Measurements from ENCODE around the gene JPH4. TPM values are rescaled to one million over a fixed set of nuclear protein-coding genes. Genes with fewer than 3 reads are reported as not detected.

Gene JPH4
- total RNA-seq, 1 donor from 2014 or later, result 0.09 TPM

- Mint-ChIP-seq H3K9me3 (no peaks in the 10 kb centered on the region), H3K4me3 (ENCODE audit: low read depth) (no peak overlapping the region), H3K4me1 (ENCODE audit: low read depth) (no peaks in the 10 kb centered on the region), H3K27ac (no peak overlapping the region), H3K36me3 (ENCODE audit: low read depth) (no peaks in the 10 kb centered on the region), H3K27me3 (ENCODE audit: low read depth) (peaks cover 27% of the 10 kb centered on the region)
- no peak for DNase-seq (ENCODE audit: low spot score)
- intact Hi-C loops (cut with micrococcal nuclease), result no loop called here
Observed at GRCh38 chr14:23582906-23583760, 4.5 kb upstream of the JPH4 start.

GRCh38 chr14:23580948-23581281, 2.3 kb upstream of the JPH4 start:
- Mint-ChIP-seq H3K27me3 (ENCODE audit: low read depth) (peaks cover 29% of the 10 kb centered on the region), H3K4me1 (ENCODE audit: low read depth) (peaks cover 7% of the 10 kb centered on the region), H3K9me3 (no peaks in the 10 kb centered on the region), H3K4me3 (ENCODE audit: low read depth) (no peak overlapping the region), H3K36me3 (ENCODE audit: low read depth) (peaks cover 4% of the 10 kb centered on the region), H3K27ac (no peak overlapping the region)
- intact Hi-C loops (cut with micrococcal nuclease), result no loop called here
- no peak for DNase-seq (ENCODE audit: low spot score)

- Mint-ChIP-seq H3K36me3 (ENCODE audit: low read depth) (peaks cover 4% of the 10 kb centered on the region), H3K4me1 (ENCODE audit: low read depth) (peaks cover 7% of the 10 kb centered on the region), H3K27me3 (ENCODE audit: low read depth) (peaks cover 28% of the 10 kb centered on the region), H3K27ac (no peak overlapping the region), H3K4me3 (ENCODE audit: low read depth) (no peak overlapping the region), H3K9me3 (no peaks in the 10 kb centered on the region)
- intact Hi-C loops (cut with micrococcal nuclease), result no loop called here
- no peak for DNase-seq (ENCODE audit: low spot score)
Observed at GRCh38 chr14:23580152-23580926, 1.7 kb upstream of the JPH4 start.

GRCh38 chr14:23579739-23580138, 1.1 kb upstream of the JPH4 start:
- Mint-ChIP-seq H3K4me1 (ENCODE audit: low read depth) (peaks cover 7% of the 10 kb centered on the region), H3K36me3 (ENCODE audit: low read depth) (peaks cover 4% of the 10 kb centered on the region), H3K27me3 (ENCODE audit: low read depth) (peaks cover 34% of the 10 kb centered on the region), H3K27ac (no peak overlapping the region), H3K9me3 (no peaks in the 10 kb centered on the region), H3K4me3 (ENCODE audit: low read depth) (no peak overlapping the region)
- DNase-seq (ENCODE audit: low spot score), result no peak
- intact Hi-C loops (cut with micrococcal nuclease), result no loop called here

GRCh38 chr14:23579311-23579630, 681 bp upstream of the JPH4 start:
- intact Hi-C loops (cut with micrococcal nuclease), result no loop called here
- peaks cover 4% of the 10 kb centered on the region for H3K36me3 Mint-ChIP-seq (ENCODE audit: low read depth)
- H3K4me1 Mint-ChIP-seq (ENCODE audit: low read depth), result peaks cover 7% of the 10 kb centered on the region
- peaks cover 36% of the 10 kb centered on the region for H3K27me3 Mint-ChIP-seq (ENCODE audit: low read depth)
- no peaks in the 10 kb centered on the region for H3K9me3 Mint-ChIP-seq
- no peak for DNase-seq (ENCODE audit: low spot score)
- H3K4me3 Mint-ChIP-seq (ENCODE audit: low read depth), result no peak overlapping the region
- H3K27ac Mint-ChIP-seq, result no peak overlapping the region

- Mint-ChIP-seq H3K4me1 (ENCODE audit: low read depth) (peaks cover 9% of the 10 kb centered on the region), H3K27ac (no peak overlapping the region), H3K36me3 (ENCODE audit: low read depth) (peaks cover 4% of the 10 kb centered on the region), H3K27me3 (ENCODE audit: low read depth) (peaks cover 35% of the 10 kb centered on the region), H3K4me3 (ENCODE audit: low read depth) (no peak overlapping the region), H3K9me3 (no peaks in the 10 kb centered on the region)
- DNase-seq (ENCODE audit: low spot score), result no peak
- intact Hi-C loops (cut with micrococcal nuclease), result no loop called here
Observed at GRCh38 chr14:23577710-23578392, 739 bp downstream of the JPH4 start.

GRCh38 chr14:23577004-23577681, 1.4 kb downstream of the JPH4 start:
- Mint-ChIP-seq H3K9me3 (no peaks in the 10 kb centered on the region), H3K36me3 (ENCODE audit: low read depth) (peaks cover 4% of the 10 kb centered on the region), H3K27me3 (ENCODE audit: low read depth) (peaks cover 39% of the 10 kb centered on the region), H3K4me1 (ENCODE audit: low read depth) (peaks cover 14% of the 10 kb centered on the region), H3K27ac (no peak overlapping the region), H3K4me3 (ENCODE audit: low read depth) (peak overlapping the region; percentile 7)
- intact Hi-C loops (cut with micrococcal nuclease), result no loop called here
- no peak for DNase-seq (ENCODE audit: low spot score)

- Mint-ChIP-seq H3K36me3 (ENCODE audit: low read depth) (peaks cover 4% of the 10 kb centered on the region), H3K27me3 (ENCODE audit: low read depth) (peaks cover 30% of the 10 kb centered on the region), H3K4me3 (ENCODE audit: low read depth) (no peak overlapping the region), H3K4me1 (ENCODE audit: low read depth) (peaks cover 16% of the 10 kb centered on the region), H3K9me3 (no peaks in the 10 kb centered on the region), H3K27ac (no peak overlapping the region)
- intact Hi-C loops (cut with micrococcal nuclease), result no loop called here
- no peak for DNase-seq (ENCODE audit: low spot score)
Observed at GRCh38 chr14:23573384-23574015, 5.1 kb downstream of the JPH4 start.

GRCh38 chr14:23572836-23573235, 5.8 kb downstream of the JPH4 start:
- H3K4me3 Mint-ChIP-seq (ENCODE audit: low read depth), result no peak overlapping the region
- H3K4me1 Mint-ChIP-seq (ENCODE audit: low read depth), result peaks cover 23% of the 10 kb centered on the region
- no peak overlapping the region for H3K27ac Mint-ChIP-seq
- no peaks in the 10 kb centered on the region for H3K9me3 Mint-ChIP-seq
- intact Hi-C loops (cut with micrococcal nuclease), result no loop called here
- peaks cover 4% of the 10 kb centered on the region for H3K36me3 Mint-ChIP-seq (ENCODE audit: low read depth)
- peaks cover 27% of the 10 kb centered on the region for H3K27me3 Mint-ChIP-seq (ENCODE audit: low read depth)
- DNase-seq (ENCODE audit: low spot score), result no peak

GRCh38 chr14:23572524-23572828, 6.1 kb downstream of the JPH4 start:
- H3K36me3 Mint-ChIP-seq (ENCODE audit: low read depth), result peaks cover 5% of the 10 kb centered on the region
- H3K27ac Mint-ChIP-seq, result no peak overlapping the region
- no peaks in the 10 kb centered on the region for H3K9me3 Mint-ChIP-seq
- DNase-seq (ENCODE audit: low spot score), result no peak
- H3K4me1 Mint-ChIP-seq (ENCODE audit: low read depth), result peaks cover 23% of the 10 kb centered on the region
- intact Hi-C loops (cut with micrococcal nuclease), result no loop called here
- peaks cover 27% of the 10 kb centered on the region for H3K27me3 Mint-ChIP-seq (ENCODE audit: low read depth)
- no peak overlapping the region for H3K4me3 Mint-ChIP-seq (ENCODE audit: low read depth)

- H3K36me3 Mint-ChIP-seq (ENCODE audit: low read depth), result peaks cover 6% of the 10 kb centered on the region
- intact Hi-C loops (cut with micrococcal nuclease), result no loop called here
- DNase-seq (ENCODE audit: low spot score), result no peak
- peaks cover 23% of the 10 kb centered on the region for H3K4me1 Mint-ChIP-seq (ENCODE audit: low read depth)
- no peak overlapping the region for H3K4me3 Mint-ChIP-seq (ENCODE audit: low read depth)
- H3K27me3 Mint-ChIP-seq (ENCODE audit: low read depth), result peaks cover 27% of the 10 kb centered on the region
- no peak overlapping the region for H3K27ac Mint-ChIP-seq
- H3K9me3 Mint-ChIP-seq, result no peaks in the 10 kb centered on the region
Observed at GRCh38 chr14:23571701-23572523, 6.7 kb downstream of the JPH4 start.
